Mucosa of rectum (tissue), 2 donors: ENCODE measurements around the gene MGAT3.

Experiments used
- H3K27ac ChIP-seq, 2 donors: one replicate each; pipeline ENCODE4 v1.7.0; 2013; ENCODE audit warnings: inconsistent platforms in 2 of 2, low read depth in 2 of 2, low read length in 2 of 2
- H3K27me3 ChIP-seq, 2 donors: one replicate each; pipeline ENCODE4 v1.7.0; 2013; ENCODE audit warnings: low read length in 2 of 2; ENCODE audit not compliant: control insufficient read depth in 2 of 2, insufficient read depth in 2 of 2
- H3K36me3 ChIP-seq, 2 donors: one replicate each; pipeline ENCODE4 v1.7.0; 2013; ENCODE audit warnings: low read length in 2 of 2; ENCODE audit not compliant: control insufficient read depth in 2 of 2, insufficient read depth in 2 of 2
- H3K4me1 ChIP-seq, 2 donors: one replicate each; pipeline ENCODE4 v1.7.0; 2013; ENCODE audit warnings: low read length in 2 of 2, mild to moderate bottlenecking in 1 of 2; ENCODE audit not compliant: control insufficient read depth in 2 of 2, insufficient read depth in 2 of 2
- H3K4me3 ChIP-seq, 2 donors: one replicate each; pipeline ENCODE4 v1.7.0; 2013; ENCODE audit warnings: low read length in 2 of 2
- H3K9ac ChIP-seq, 2 donors: one replicate each; pipeline ENCODE4 v1.7.0; 2013; ENCODE audit warnings: low read length in 2 of 2, low read depth in 1 of 2, mild to moderate bottlenecking in 1 of 2
- H3K9me3 ChIP-seq, 2 donors: one replicate each; pipeline ENCODE4 v1.7.0; 2013; ENCODE audit warnings: low read length in 2 of 2; ENCODE audit not compliant: control insufficient read depth in 2 of 2
- donor health status: healthy.
- donor health status: Normal muscosa, but diverticular disease.

The MGAT3 gene

DNA sequence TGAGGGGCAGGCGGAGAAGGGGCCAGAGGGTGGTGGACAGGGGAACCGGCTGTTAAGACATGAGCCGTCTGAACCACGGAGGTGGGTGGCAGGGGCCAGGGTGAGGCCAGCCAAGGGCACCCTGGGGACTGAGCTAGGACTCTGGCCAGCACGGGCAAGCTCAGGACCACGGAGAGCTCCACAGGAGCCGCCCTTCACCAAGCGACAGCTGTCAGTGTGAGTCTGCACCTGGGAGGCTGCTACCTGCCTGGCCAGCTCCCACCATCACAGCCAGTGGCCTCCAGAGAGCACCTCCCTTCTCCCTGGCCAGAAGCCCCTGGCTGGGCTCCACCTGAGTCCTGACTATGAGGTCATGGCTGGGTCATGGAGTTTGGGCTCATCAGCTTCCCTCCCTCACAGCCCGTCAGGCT is 21.6 kb downstream of the MGAT3 start:
- H3K36me3 ChIP-seq: peaks cover 3 to 4% of the 10 kb centered on the region in 2 donors
- no peak overlapping the region for H3K27ac ChIP-seq
- H3K4me3 ChIP-seq: no peak overlapping the region
- H3K27me3 ChIP-seq: no peaks in the 10 kb centered on the region
- H3K4me1 ChIP-seq: peaks cover 12 to 16% of the 10 kb centered on the region in 2 donors
- no peaks in the 10 kb centered on the region for H3K9me3 ChIP-seq
- no peak overlapping the region for H3K9ac ChIP-seq

DNA sequence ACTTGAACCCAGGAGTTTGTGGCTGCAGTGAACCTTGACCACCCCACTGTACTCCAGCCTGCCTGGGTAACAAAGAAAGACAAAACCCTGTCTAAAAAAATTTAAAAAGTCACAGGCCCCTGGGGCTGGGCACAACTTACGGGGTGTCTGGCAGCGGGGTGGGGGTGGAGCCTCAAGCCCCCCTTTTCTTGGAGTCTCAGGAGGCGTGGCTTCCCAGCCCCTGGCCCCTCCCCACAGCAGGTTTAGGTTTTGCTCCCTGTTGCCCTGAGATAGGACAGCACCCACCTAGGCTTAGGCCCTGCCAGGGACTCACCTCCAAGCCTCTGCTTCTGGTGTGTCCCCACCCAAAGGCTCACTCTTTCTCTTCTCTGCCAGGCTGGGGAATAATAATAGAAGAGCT is 22.4 kb downstream of the MGAT3 start:
- no peaks in the 10 kb centered on the region for H3K27me3 ChIP-seq
- peaks cover 3 to 4% of the 10 kb centered on the region in 2 donors for H3K36me3 ChIP-seq
- H3K9ac ChIP-seq: no peak overlapping the region
- no peak overlapping the region for H3K4me3 ChIP-seq
- H3K4me1 ChIP-seq: peaks cover 7 to 10% of the 10 kb centered on the region in 2 donors
- no peak overlapping the region for H3K27ac ChIP-seq
- no peaks in the 10 kb centered on the region for H3K9me3 ChIP-seq

DNA sequence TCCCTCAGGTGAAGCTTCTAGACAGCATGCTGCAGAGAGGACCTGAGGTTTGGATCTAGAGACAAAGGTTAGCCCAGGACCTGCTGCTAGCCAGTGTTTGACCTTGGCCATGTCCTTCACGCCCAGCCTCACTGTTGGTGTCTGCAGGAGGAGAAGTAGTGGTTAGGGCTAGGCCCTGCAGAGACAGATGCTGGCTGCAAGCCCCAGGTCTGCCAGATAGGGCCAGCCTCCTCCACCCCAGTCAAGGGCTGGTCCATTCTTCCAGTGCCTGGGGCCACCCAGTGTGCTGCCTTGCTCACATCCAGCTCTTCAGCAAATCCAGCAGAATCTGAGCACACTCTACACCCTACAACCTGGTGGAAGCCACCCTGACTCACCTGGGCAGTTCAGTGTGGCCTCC is 23.7 kb downstream of the MGAT3 start:
- no peak overlapping the region for H3K4me3 ChIP-seq
- H3K36me3 ChIP-seq: peaks cover 3 to 4% of the 10 kb centered on the region in 2 donors
- no peaks in the 10 kb centered on the region for H3K4me1 ChIP-seq
- H3K9ac ChIP-seq: no peak overlapping the region
- no peaks in the 10 kb centered on the region for H3K9me3 ChIP-seq
- H3K27me3 ChIP-seq: no peaks in the 10 kb centered on the region
- H3K27ac ChIP-seq: no peak overlapping the region

DNA sequence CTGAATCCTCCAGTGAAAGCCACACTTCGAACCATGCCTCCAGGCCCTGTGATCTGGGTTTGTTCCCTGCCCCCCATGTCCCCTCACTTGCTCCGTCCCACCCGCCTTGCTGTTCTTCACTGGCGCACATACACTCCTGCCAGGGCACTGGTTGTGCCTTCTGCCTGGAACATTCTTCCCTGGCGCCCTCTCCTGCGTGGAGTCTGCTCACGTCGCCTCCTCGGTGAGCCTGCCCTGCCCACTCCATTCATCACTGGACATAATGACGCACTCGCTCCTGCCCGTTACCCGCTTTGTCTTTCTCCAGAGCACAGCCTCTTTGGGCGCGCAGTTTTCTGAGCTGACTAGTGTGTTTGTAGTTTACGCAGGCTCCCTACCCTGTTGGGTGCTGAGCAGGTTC is 24.2 kb downstream of the MGAT3 start:
- no peak overlapping the region for H3K4me3 ChIP-seq
- no peaks in the 10 kb centered on the region for H3K27me3 ChIP-seq
- no peaks in the 10 kb centered on the region for H3K4me1 ChIP-seq
- H3K9ac ChIP-seq: no peak overlapping the region
- no peak overlapping the region for H3K27ac ChIP-seq
- no peaks in the 10 kb centered on the region for H3K9me3 ChIP-seq
- peaks cover 3 to 4% of the 10 kb centered on the region in 2 donors for H3K36me3 ChIP-seq

DNA sequence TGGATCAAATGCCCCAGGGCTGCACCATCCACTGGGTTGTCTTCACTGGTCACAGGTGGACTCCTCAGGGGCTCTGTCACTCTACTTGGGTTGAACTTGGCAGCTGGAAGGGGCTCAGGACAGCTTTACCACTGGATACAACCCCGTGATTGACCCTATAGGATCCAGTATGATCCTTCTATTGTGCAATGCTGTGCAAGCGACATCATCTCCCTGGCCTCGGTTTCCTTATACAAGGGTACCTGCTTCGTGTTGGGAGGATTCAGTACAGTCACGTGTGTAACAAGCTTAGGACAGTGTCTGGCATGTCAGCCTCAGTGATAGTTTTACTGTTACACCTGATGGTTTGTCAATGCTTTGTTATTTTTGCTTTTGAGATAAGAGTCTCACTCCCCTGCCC is 24.8 kb downstream of the MGAT3 start:
- H3K9me3 ChIP-seq: no peaks in the 10 kb centered on the region
- H3K4me1 ChIP-seq: no peaks in the 10 kb centered on the region
- H3K36me3 ChIP-seq: peaks cover 3% of the 10 kb centered on the region in 2 donors
- H3K27me3 ChIP-seq: no peaks in the 10 kb centered on the region
- no peak overlapping the region for H3K4me3 ChIP-seq
- no peak overlapping the region for H3K9ac ChIP-seq
- no peak overlapping the region for H3K27ac ChIP-seq

DNA sequence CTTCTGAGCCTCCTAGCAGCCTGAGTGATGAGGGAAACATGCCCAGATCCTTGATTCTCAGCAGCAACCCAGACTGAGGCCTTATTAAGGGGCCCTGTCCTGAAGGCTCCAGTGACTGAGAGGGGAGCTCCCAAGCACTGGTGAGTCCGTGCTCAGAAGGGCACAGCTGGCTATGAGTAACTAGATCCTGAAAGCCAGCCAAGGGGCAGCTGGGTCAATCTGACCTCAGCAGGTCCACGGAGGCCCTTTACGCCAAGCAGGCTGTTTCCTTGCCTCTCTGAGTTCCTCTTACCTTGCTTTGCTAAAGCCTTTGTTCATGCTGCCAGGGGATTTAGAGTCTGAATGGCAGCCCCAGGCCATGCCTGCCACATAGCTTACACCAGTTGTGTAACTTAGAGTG is 26.0 kb downstream of the MGAT3 start:
- no peak overlapping the region for H3K27ac ChIP-seq
- no peaks in the 10 kb centered on the region for H3K9me3 ChIP-seq
- H3K9ac ChIP-seq: no peak overlapping the region
- H3K4me3 ChIP-seq: no peak overlapping the region
- H3K27me3 ChIP-seq: no peaks in the 10 kb centered on the region
- no peaks in the 10 kb centered on the region for H3K4me1 ChIP-seq
- peaks cover 0 to under 1% of the 10 kb centered on the region in 2 donors for H3K36me3 ChIP-seq

DNA sequence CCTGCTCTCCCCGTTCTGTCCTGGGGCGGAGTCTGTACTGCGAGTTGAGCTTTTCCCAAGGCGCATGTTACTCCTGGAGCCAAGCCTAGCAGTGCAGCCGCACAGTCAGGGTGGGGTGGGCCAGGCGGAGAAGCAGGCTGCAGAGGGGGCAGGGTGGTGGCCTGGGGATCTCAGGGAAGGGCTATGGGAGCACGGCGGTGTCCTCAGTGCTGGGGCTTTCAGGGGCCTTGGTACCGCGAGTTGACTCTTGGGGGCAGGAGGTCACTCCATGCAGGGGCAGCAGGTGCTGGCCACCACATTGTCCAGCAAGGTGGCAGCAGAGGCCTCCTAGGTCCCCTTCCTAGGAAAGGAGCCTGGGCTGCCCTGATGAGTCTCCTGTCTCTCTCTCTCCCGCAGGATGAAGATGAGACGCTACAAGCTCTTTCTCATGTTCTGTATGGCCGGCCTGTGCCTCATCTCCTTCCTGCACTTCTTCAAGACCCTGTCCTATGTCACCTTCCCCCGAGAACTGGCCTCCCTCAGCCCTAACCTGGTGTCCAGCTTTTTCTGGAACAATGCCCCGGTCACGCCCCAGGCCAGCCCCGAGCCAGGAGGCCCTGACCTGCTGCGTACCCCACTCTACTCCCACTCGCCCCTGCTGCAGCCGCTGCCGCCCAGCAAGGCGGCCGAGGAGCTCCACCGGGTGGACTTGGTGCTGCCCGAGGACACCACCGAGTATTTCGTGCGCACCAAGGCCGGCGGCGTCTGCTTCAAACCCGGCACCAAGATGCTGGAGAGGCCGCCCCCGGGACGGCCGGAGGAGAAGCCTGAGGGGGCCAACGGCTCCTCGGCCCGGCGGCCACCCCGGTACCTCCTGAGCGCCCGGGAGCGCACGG is 30.4 kb downstream of the MGAT3 start:
- Histone ChIP-seq H3K27me3 (no peaks in the 10 kb centered on the region), H3K9me3 (no peaks in the 10 kb centered on the region), H3K4me3 (no peak overlapping the region), H3K27ac (no peak overlapping the region), H3K9ac (no peak overlapping the region), H3K4me1 (peaks cover 10 to 11% of the 10 kb centered on the region in 2 donors), H3K36me3 (no peaks in the 10 kb centered on the region)

DNA sequence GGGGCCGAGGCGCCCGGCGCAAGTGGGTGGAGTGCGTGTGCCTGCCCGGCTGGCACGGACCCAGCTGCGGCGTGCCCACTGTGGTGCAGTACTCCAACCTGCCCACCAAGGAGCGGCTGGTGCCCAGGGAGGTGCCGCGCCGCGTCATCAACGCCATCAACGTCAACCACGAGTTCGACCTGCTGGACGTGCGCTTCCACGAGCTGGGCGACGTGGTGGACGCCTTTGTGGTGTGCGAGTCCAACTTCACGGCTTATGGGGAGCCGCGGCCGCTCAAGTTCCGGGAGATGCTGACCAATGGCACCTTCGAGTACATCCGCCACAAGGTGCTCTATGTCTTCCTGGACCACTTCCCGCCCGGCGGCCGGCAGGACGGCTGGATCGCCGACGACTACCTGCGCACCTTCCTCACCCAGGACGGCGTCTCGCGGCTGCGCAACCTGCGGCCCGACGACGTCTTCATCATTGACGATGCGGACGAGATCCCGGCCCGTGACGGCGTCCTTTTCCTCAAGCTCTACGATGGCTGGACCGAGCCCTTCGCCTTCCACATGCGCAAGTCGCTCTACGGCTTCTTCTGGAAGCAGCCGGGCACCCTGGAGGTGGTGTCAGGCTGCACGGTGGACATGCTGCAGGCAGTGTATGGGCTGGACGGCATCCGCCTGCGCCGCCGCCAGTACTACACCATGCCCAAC is 31.2 kb downstream of the MGAT3 start:
- Histone ChIP-seq H3K36me3 (no peaks in the 10 kb centered on the region), H3K4me1 (peaks cover 10 to 11% of the 10 kb centered on the region in 2 donors), H3K9me3 (no peaks in the 10 kb centered on the region), H3K9ac (no peak overlapping the region), H3K27me3 (no peaks in the 10 kb centered on the region), H3K27ac (no peak overlapping the region), H3K4me3 (no peak overlapping the region)

DNA sequence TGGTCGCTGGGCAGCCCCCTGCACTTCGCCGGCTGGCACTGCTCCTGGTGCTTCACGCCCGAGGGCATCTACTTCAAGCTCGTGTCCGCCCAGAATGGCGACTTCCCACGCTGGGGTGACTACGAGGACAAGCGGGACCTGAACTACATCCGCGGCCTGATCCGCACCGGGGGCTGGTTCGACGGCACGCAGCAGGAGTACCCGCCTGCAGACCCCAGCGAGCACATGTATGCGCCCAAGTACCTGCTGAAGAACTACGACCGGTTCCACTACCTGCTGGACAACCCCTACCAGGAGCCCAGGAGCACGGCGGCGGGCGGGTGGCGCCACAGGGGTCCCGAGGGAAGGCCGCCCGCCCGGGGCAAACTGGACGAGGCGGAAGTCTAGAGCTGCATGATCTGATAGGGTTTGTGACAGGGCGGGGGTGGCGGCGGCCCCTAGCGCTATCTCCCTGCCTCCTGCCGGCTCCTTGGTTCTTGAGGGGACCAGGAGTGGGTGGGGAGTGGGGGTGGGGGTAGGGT is 31.8 kb downstream of the MGAT3 start:
- Histone ChIP-seq H3K9ac (no peak overlapping the region), H3K4me1 (peaks cover 10 to 11% of the 10 kb centered on the region in 2 donors), H3K27ac (no peak overlapping the region), H3K27me3 (no peaks in the 10 kb centered on the region), H3K9me3 (no peaks in the 10 kb centered on the region), H3K36me3 (no peaks in the 10 kb centered on the region), H3K4me3 (no peak overlapping the region)
